Body of pancreas (tissue), 4 donors: ENCODE measurements around the gene SCRT2.

Experiments
- CTCF ChIP-seq, 7 experiments: fragments of 450-650 bp in 4 of 7; fragments of 200-600 bp in 3 of 7; sonication (generic) in 3 of 7; IDR thresholded peaks; one replicate each; pipeline ENCODE4 v1.5.1; 2016 to 2019; ENCODE audit warnings: antibody characterized with exemption in 7 of 7
- POLR2A ChIP-seq, 3 donors: fragments of 450-650 bp; IDR thresholded peaks; one replicate each; pipeline ENCODE4 v1.6.1; 2016; ENCODE audit warnings: antibody characterized with exemption in 3 of 3, mild to moderate bottlenecking in 2 of 3

DNA sequence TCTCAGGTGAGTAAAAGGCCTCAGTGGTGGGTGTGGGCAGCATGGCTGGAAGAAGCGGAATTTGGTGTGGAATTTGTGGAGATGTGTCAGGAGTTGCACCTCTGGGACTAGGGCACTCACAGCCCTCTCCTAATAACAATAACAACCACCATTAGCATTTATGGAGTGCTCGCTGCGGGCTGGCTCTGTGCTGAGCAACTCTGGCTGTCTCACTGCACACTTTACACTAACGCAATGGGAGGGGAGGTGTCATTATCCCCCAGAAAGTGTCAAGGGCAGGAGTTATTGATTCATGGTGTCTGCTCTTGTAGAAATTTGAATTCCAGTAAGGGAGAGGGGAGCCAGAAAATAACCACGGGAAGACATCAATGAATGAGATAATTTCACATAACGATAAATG, 22.7 kb upstream of the SCRT2 start:
- TF ChIP-seq CTCF (IDR thresholded peaks at IDR 0.05) (no peak), POLR2A (IDR thresholded peaks at IDR 0.05) (no peak)
